ENCODE measurements around the gene TANK.

DNA sequence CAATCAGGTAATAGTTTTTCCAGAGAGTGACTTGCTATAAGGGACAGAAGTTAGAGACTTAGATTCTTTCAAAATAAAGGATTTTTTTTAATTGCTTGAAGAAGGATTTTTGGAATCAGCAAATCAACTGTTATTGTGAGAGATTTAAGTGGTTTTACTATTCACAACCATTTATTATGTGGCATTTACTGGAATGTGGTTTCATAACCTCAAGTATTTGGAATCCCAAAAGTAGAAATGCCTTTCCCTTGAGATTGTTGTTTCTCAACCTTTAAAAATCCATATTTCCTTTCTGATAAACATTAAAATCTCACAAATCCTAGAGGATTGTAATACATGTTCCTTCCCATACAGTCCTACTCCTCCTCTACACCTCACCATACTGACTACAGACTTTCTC lies 5.0 kb downstream of the TANK start:
- TF ChIP-seq, protein P1, sequence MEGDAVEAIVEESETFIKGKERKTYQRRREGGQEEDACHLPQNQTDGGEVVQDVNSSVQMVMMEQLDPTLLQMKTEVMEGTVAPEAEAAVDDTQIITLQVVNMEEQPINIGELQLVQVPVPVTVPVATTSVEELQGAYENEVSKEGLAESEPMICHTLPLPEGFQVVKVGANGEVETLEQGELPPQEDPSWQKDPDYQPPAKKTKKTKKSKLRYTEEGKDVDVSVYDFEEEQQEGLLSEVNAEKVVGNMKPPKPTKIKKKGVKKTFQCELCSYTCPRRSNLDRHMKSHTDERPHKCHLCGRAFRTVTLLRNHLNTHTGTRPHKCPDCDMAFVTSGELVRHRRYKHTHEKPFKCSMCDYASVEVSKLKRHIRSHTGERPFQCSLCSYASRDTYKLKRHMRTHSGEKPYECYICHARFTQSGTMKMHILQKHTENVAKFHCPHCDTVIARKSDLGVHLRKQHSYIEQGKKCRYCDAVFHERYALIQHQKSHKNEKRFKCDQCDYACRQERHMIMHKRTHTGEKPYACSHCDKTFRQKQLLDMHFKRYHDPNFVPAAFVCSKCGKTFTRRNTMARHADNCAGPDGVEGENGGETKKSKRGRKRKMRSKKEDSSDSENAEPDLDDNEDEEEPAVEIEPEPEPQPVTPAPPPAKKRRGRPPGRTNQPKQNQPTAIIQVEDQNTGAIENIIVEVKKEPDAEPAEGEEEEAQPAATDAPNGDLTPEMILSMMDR (IDR thresholded peaks at IDR 0.05; ENCODE audit: insufficient read depth, low read length, poor library complexity, severe bottlenecking) = no peak
- TF ChIP-seq EZH2phosphoT487 (conservative IDR thresholded peaks at IDR 0.05; ENCODE audit: low read length) = no peak

All from SU-DHL-6 (cell line).